C4-2B (cell line): ENCODE measurements around the gene PHLDA3.
"Not testable (repeated sequence)": the region's sequence is repeated elsewhere in the genome, so short reads cannot be mapped to it uniquely, and the experiment has no call there.

ENCODE experiments used
- CTCF ChIP-seq: fragments of 450-650 bp; conservative IDR thresholded peaks from 2 replicates; pipeline ENCODE4 v1.5.1; 2017; ENCODE audit warnings: mild to moderate bottlenecking
- ZFX ChIP-seq: fragments of 450-650 bp; IDR thresholded peaks from 2 replicates; pipeline ENCODE4 v1.6.1; 2017

DNA sequence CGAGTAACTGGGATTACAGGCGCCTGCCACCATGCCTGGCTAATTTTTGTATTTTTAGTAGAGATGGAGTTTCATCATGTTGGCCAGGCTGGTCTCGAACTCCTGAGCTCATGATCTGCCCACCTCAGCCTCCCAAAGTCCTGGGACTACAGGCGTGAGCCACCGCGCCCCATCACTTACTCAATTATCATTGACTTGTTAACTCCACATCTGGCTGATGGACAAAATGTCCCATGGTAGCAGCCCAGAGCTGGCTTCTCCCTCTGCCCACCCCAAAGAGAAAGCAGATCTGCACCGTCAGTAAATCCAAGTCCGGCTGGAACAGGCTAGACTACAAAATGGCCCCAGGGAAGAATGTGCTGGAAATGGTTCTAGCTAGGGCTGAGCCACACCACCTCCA, 3.3 kb upstream of the PHLDA3 start:
- TF ChIP-seq CTCF, ZFX: not testable (repeated sequence)
